Spleen (tissue), 7 donors: ENCODE measurements around the gene TIMD4.

Source experiments
- CTCF ChIP-seq, 11 experiments: fragments of 200-600 bp in 7 of 11; fragments of 450-650 bp in 4 of 11; sonication (generic) in 4 of 11; IDR thresholded peaks in 8 of 11; conservative IDR thresholded peaks in 3 of 11; 1 replicate in 7 of 11; 2 replicates in 4 of 11; pipeline versions ENCODE4 v1.4.0 to v1.8.0; 2016 to 2021; ENCODE audit warnings: antibody characterized with exemption in 11 of 11, inconsistent platforms in 4 of 11, mild to moderate bottlenecking in 1 of 11
- POLR2AphosphoS5 ChIP-seq, 3 donors: sonication (generic); formaldehyde crosslinking; IDR thresholded peaks; one replicate each; pipeline ENCODE4 v1.5.1; 2017; ENCODE audit warnings: antibody characterized with exemption in 3 of 3
- donor health status: DM: no; HTN: no; CAD: no; lungs with moderate emphysema.
- donor health status: DM: no; HTN: no; CAD: no.
- donor health status: DM: no; HTN: no; CAD: no.

GRCh38 chr5:156870498-156870839 is 92.6 kb downstream of the TIMD4 start:
- TF ChIP-seq POLR2AphosphoS5 (IDR thresholded peaks at IDR 0.05) = no peak
- no peak for TF ChIP-seq CTCF (IDR thresholded peaks at IDR 0.05 in 8 of 11, conservative IDR thresholded peaks at IDR 0.05 in 3 of 11)
